IMR-90 (cell line): ENCODE measurements around the gene OR13C2. TPM values are rescaled to one million over a fixed set of nuclear protein-coding genes. Genes with fewer than 3 reads are reported as not detected.

Experiments
- ATAC-seq: fragments of 200-7000 bp; cut with Tn5 transposase; 2 replicates; pipeline ENCODE4 v1.9.1; 2020; ENCODE audit warnings: low read depth, mild to moderate bottlenecking, moderate library complexity
- BruUV-seq: library from RNA; stranded (reverse); fragments of 400-500 nt; replicated peaks from 2 replicates; lab custom pipeline; 2021; lab: Mats Ljungman, UMichigan
- CTCF ChIA-PET: fragments of 300-600 bp; formaldehyde crosslinking; extraction: SDS; loops from one replicate; lab custom pipeline; 2021; ENCODE audit warnings: antibody characterized with exemption; lab: Yijun Ruan, JAX
- POLR2A ChIA-PET: fragments of 300-600 bp; sonication (Branson Sonifier 250); formaldehyde crosslinking; loops from one replicate; lab custom pipeline; 2022; ENCODE audit warnings: antibody characterized with exemption; ENCODE audit not compliant: unreplicated experiment; lab: Charles Lee
- DNase-seq: peaks from one replicate; pipeline ENCODE4 v3.0.0; 2013
- H2AFZ ChIP-seq: replicated peaks from 2 replicates; pipeline ENCODE3; 2013; ENCODE audit warnings: low read length, mild to moderate bottlenecking; ENCODE audit not compliant: poor library complexity
- H2AK5ac ChIP-seq: 2 replicates; pipeline ENCODE4 v1.6.1; 2013; ENCODE audit warnings: low read depth, low read length, inconsistent platforms
- H2AK9ac ChIP-seq: replicated peaks from 2 replicates; pipeline ENCODE3; 2013; ENCODE audit warnings: mild to moderate bottlenecking, low read depth, low read length, moderate library complexity; ENCODE audit not compliant: poor library complexity
- H2BK120ac ChIP-seq: 2 replicates; pipeline ENCODE4 v1.6.1; 2013; ENCODE audit warnings: low read depth, low read length, inconsistent platforms
- H2BK15ac ChIP-seq: 3 replicates; pipeline ENCODE4 v1.6.1; 2013; ENCODE audit warnings: low read depth, low read length, inconsistent platforms
- H2BK20ac ChIP-seq: 2 replicates; pipeline ENCODE4 v1.6.1; 2013; ENCODE audit warnings: low read depth, mild to moderate bottlenecking, inconsistent platforms, low read length, moderate library complexity
- H2BK5ac ChIP-seq: 2 replicates; pipeline ENCODE4 v1.6.1; 2013; ENCODE audit warnings: mild to moderate bottlenecking, low read depth, low read length, inconsistent platforms; ENCODE audit not compliant: poor library complexity, severe bottlenecking
- H3K14ac ChIP-seq: replicated peaks from 2 replicates; pipeline ENCODE4 v1.6.1; 2013; ENCODE audit warnings: low read depth, low read length, inconsistent platforms
- H3K18ac ChIP-seq: 2 replicates; pipeline ENCODE4 v1.6.1; 2013; ENCODE audit warnings: low read depth, low read length, control low read depth
- H3K23ac ChIP-seq: 2 replicates; pipeline ENCODE4 v1.6.1; 2013; ENCODE audit warnings: low read depth, low read length, inconsistent platforms
- H3K27ac ChIP-seq: 2 replicates; pipeline ENCODE4 v1.5.1; 2013; ENCODE audit warnings: mild to moderate bottlenecking, control low read depth, low read length; ENCODE audit not compliant: insufficient read depth
- H3K27me3 ChIP-seq: 2 replicates; pipeline ENCODE4 v1.6.1; 2013; ENCODE audit warnings: low read length; ENCODE audit not compliant: control insufficient read depth, insufficient read depth
- H3K36me3 ChIP-seq: 2 replicates; pipeline ENCODE4 v1.6.1; 2013; ENCODE audit warnings: low read length, mixed read lengths; ENCODE audit not compliant: control insufficient read depth, insufficient read depth
- H3K4ac ChIP-seq: 2 replicates; pipeline ENCODE4 v1.6.1; 2013; ENCODE audit warnings: low read depth, low read length, inconsistent platforms
- H3K4me1 ChIP-seq: 2 replicates; pipeline ENCODE4 v1.6.1; 2013; ENCODE audit warnings: low read length, mixed read lengths; ENCODE audit not compliant: control insufficient read depth, insufficient read depth
- H3K4me2 ChIP-seq: 2 replicates; pipeline ENCODE4 v1.6.1; 2013; ENCODE audit warnings: low read depth, mild to moderate bottlenecking, control low read depth, low read length, moderate library complexity
- H3K4me3 ChIP-seq: 2 replicates; pipeline ENCODE4 v1.5.1; 2013; ENCODE audit warnings: low read depth, mild to moderate bottlenecking, control low read depth, low read length, moderate library complexity; ENCODE audit not compliant: insufficient read depth
- H3K56ac ChIP-seq: 2 replicates; pipeline ENCODE4 v1.6.1; 2013; ENCODE audit warnings: low read length, inconsistent platforms; ENCODE audit not compliant: insufficient read depth; ENCODE audit errors: extremely low read depth
- H3K79me1 ChIP-seq, 2 experiments: 2 replicates each; pipeline ENCODE4 v1.6.1; 2013; ENCODE audit warnings: low read length in 2 of 2, inconsistent platforms in 1 of 2, low read depth in 1 of 2
- H3K9ac ChIP-seq: 2 replicates; pipeline ENCODE4 v1.6.1; 2013; ENCODE audit warnings: low read depth, low read length, control low read depth
- H3K9me1 ChIP-seq: 2 replicates; pipeline ENCODE4 v1.6.1; 2013; ENCODE audit warnings: low read length, inconsistent platforms; ENCODE audit not compliant: insufficient read depth
- H3K9me3 ChIP-seq: 2 replicates; pipeline ENCODE4 v1.6.1; 2013; ENCODE audit warnings: low read length; ENCODE audit not compliant: control insufficient read depth, insufficient read depth
- H4K20me1 ChIP-seq: 2 replicates; pipeline ENCODE4 v1.6.1; 2013; ENCODE audit warnings: low read length, inconsistent platforms; ENCODE audit not compliant: insufficient read depth
- H4K5ac ChIP-seq: 2 replicates; pipeline ENCODE4 v1.6.1; 2013; ENCODE audit warnings: mild to moderate bottlenecking, low read depth, low read length, control low read depth
- H4K8ac ChIP-seq, 2 experiments: 2 replicates each; pipeline ENCODE4 v1.6.1; 2013; ENCODE audit warnings: low read depth in 2 of 2, low read length in 2 of 2, control low read depth in 1 of 2, inconsistent platforms in 1 of 2
- H4K91ac ChIP-seq: 2 replicates; pipeline ENCODE4 v1.6.1; 2013; ENCODE audit warnings: low read depth, low read length, inconsistent platforms; ENCODE audit not compliant: insufficient read depth
- BHLHE40 ChIP-seq: fragments of 150-350 bp; IDR thresholded peaks from 2 replicates; pipeline ENCODE4 v1.6.1; 2016; ENCODE audit warnings: mild to moderate bottlenecking, low read depth, low read length
- CEBPB ChIP-seq: IDR thresholded peaks from 2 replicates; pipeline ENCODE4 v1.6.1; 2012; ENCODE audit warnings: low read depth, low read length, improper control_type of control experiment
- CTCF ChIP-seq: conservative IDR thresholded peaks from 2 replicates; pipeline ENCODE4 v1.5.1; 2012; ENCODE audit warnings: mild to moderate bottlenecking, low read depth, low read length, improper control_type of control experiment
- ELK1 ChIP-seq: fragments of 150-350 bp; IDR thresholded peaks from 2 replicates; pipeline ENCODE4 v1.6.1; 2016; ENCODE audit warnings: low read depth, mild to moderate bottlenecking, low read length, moderate library complexity, borderline replicate concordance
- FOS ChIP-seq: fragments of 150-350 bp; IDR thresholded peaks from 2 replicates; pipeline ENCODE4 v1.6.1; 2016; ENCODE audit warnings: low read depth, low read length
- MAZ ChIP-seq: IDR thresholded peaks from 2 replicates; pipeline ENCODE4 v1.6.1; 2012; ENCODE audit warnings: low read depth, mild to moderate bottlenecking, low read length, improper control_type of control experiment, moderate library complexity, borderline replicate concordance
- MXI1 ChIP-seq: IDR thresholded peaks from 2 replicates; pipeline ENCODE4 v1.6.1; 2012; ENCODE audit warnings: low read depth, mild to moderate bottlenecking, low read length, moderate library complexity, borderline replicate concordance
- NFE2L2 ChIP-seq: fragments of 150-350 bp; IDR thresholded peaks from 2 replicates; pipeline ENCODE4 v1.6.1; 2016; ENCODE audit warnings: low read depth, mild to moderate bottlenecking, low read length
- RAD21 ChIP-seq: IDR thresholded peaks from 2 replicates; pipeline ENCODE4 v1.6.1; 2012; ENCODE audit warnings: low read length, improper control_type of control experiment
- SMC3 ChIP-seq: fragments of 150-350 bp; IDR thresholded peaks from 2 replicates; pipeline ENCODE4 v1.6.1; 2016; ENCODE audit warnings: low read depth, mild to moderate bottlenecking, antibody characterized with exemption, low read length, moderate library complexity
- dilution Hi-C: fragments of 300-500 bp; cut with HindIII; formaldehyde crosslinking; loops from one replicate; pipeline ENCODE4 v1.14.3; 2018; ENCODE audit warnings: low sequenced_read_pairs; ENCODE audit not compliant: unreplicated experiment
- in situ Hi-C: fragments of 300-500 bp; cut with MboI; formaldehyde crosslinking; loops from 3 replicates; pipeline ENCODE4 v1.14.3; 2019; ENCODE audit warnings: low sequenced_read_pairs, inconsistent platforms, mixed read lengths
- intact Hi-C: fragments of 100-400 bp; cut with micrococcal nuclease; formaldehyde crosslinking; loops from 2 replicates; pipeline ENCODE4 v1.10.0; 2022
- polyA plus RNA-seq, 3 experiments: library from polyadenylated mRNA; depleted of rRNA; stranded (reverse); fragments of >200 nt; gene quantifications; 2 replicates each; pipeline ENCODE4 v1.2.3, GENCODE V29; 2012; ENCODE audit warnings: low replicate concordance in 1 of 3
- total RNA-seq: library from RNA; depleted of rRNA; stranded (reverse); fragments of >200 nt; gene quantifications from 2 replicates; pipeline ENCODE4 v1.2.3, GENCODE V29; 2012

The OR13C2 gene
- total and polyA plus RNA-seq, 2 of the 4 experiments (the other 2 are of a cell fraction), result not detected

- H2BK5ac ChIP-seq, result no peak overlapping the region
- H3K23ac ChIP-seq, result no peak overlapping the region
- no peak overlapping the region for H3K4me2 ChIP-seq
- H3K9me1 ChIP-seq, result no peaks in the 10 kb centered on the region
- H2AK9ac ChIP-seq, result no peak overlapping the region
- no peak overlapping the region for H3K4me3 ChIP-seq
- no peak overlapping the region for H2BK20ac ChIP-seq
- H3K4ac ChIP-seq, result no peak overlapping the region
- H3K4me1 ChIP-seq, result no peaks in the 10 kb centered on the region
- in situ Hi-C loops, result no loop called here
- no peak overlapping the region for H4K91ac ChIP-seq
- no peaks in the 10 kb centered on the region for H3K27me3 ChIP-seq
- CTCF ChIA-PET, result no interaction called here
- POLR2A ChIA-PET, result no interaction called here
- ATAC-seq (no peak), DNase-seq (no peak)
- H3K9ac ChIP-seq, result no peak overlapping the region
- no peaks in the 10 kb centered on the region for H3K36me3 ChIP-seq
- TF ChIP-seq FOS (no peak), MXI1 (no peak), ELK1 (no peak), MAZ (no peak), CTCF (no peak), CEBPB (no peak), NFE2L2 (no peak), RAD21 (no peak), BHLHE40 (no peak), SMC3 (no peak)
- H3K27ac ChIP-seq, result no peak overlapping the region
- BruUV-seq, result no TSS peak
- H3K9me3 ChIP-seq, result peaks cover 19% of the 10 kb centered on the region
- no peaks in the 10 kb centered on the region for H3K79me1 ChIP-seq
- no peak overlapping the region for H2BK15ac ChIP-seq
- no peak overlapping the region for H2AFZ ChIP-seq
- no peak overlapping the region for H4K8ac ChIP-seq
- no peak overlapping the region for H4K5ac ChIP-seq
- intact Hi-C loops, result no loop called here
- dilution Hi-C loops, result no loop called here
- no peak overlapping the region for H2AK5ac ChIP-seq
- H3K14ac ChIP-seq, result no peak overlapping the region
- H4K20me1 ChIP-seq, result no peaks in the 10 kb centered on the region
- H2BK120ac ChIP-seq, result no peak overlapping the region
- H3K18ac ChIP-seq, result no peak overlapping the region
- no peak overlapping the region for H3K56ac ChIP-seq
Observed at GRCh38 chr9:104635456-104635855, 30.0 kb upstream of the OR13C2 start.
